K562 (cell line): ENCODE measurements around the gene IRAG1. TPM values are rescaled to one million over a fixed set of nuclear protein-coding genes. Genes with fewer than 3 reads are reported as not detected.
A peak's percentile ranks its signal among the peaks of the same experiment; 100 is the strongest.

Experiments
- BACH1 ChIP-seq: fragments of 200-800 bp; sonication (Bioruptor generic); IDR thresholded peaks from 2 replicates; pipeline ENCODE4 v1.6.1; 2016; ENCODE audit warnings: missing genetic modification characterization, missing compliant biosample characterization
- ERF ChIP-seq: fragments of 450-650 bp; formaldehyde crosslinking; IDR thresholded peaks from 2 replicates; pipeline ENCODE4 v1.4.0; 2020; ENCODE audit warnings: mild to moderate bottlenecking, mixed read lengths
- NR2C1 ChIP-seq, 2 experiments: fragments of 450-650 bp; IDR thresholded peaks; 2 replicates each; pipeline ENCODE4 v1.6.1; 2017; ENCODE audit warnings: mild to moderate bottlenecking in 2 of 2, antibody characterized with exemption in 1 of 2, inconsistent platforms in 1 of 2, missing compliant biosample characterization in 1 of 2, missing genetic modification characterization in 1 of 2
- PTTG1 ChIP-seq: fragments of 450-650 bp; IDR thresholded peaks from 2 replicates; pipeline ENCODE4 v1.6.1; 2016; ENCODE audit warnings: low read depth, mild to moderate bottlenecking, missing genetic modification characterization, missing compliant biosample characterization
- RFX7 ChIP-seq: fragments of 250-450 bp; sonication (Bioruptor Pico); IDR thresholded peaks from 2 replicates; pipeline ENCODE4 v1.5.1; 2021; ENCODE audit warnings: mild to moderate bottlenecking
- SETDB1 ChIP-seq: IDR thresholded peaks from one replicate; pipeline ENCODE4 v1.6.1; 2012; ENCODE audit warnings: low read length, control low read depth, inconsistent platforms
- SRSF9 ChIP-seq: fragments of 200-400 bp; formaldehyde crosslinking; IDR thresholded peaks from 2 replicates; pipeline ENCODE4 v1.6.1; 2017; ENCODE audit warnings: low read depth, low read length, borderline replicate concordance
- STAT5A ChIP-seq: IDR thresholded peaks from 2 replicates; pipeline ENCODE4 v1.6.1; 2012; ENCODE audit warnings: low read length, inconsistent platforms, borderline replicate concordance
- TAL1 ChIP-seq: fragments of 450-650 bp; IDR thresholded peaks from 2 replicates; pipeline ENCODE4 v1.6.1; 2016; ENCODE audit warnings: mild to moderate bottlenecking
- USF1 ChIP-seq: sonication (generic); formaldehyde crosslinking; IDR thresholded peaks from 2 replicates; pipeline ENCODE4 v1.9.0; 2022; ENCODE audit warnings: mild to moderate bottlenecking, missing genetic modification reagents
- YBX1 ChIP-seq: fragments of 450-650 bp; IDR thresholded peaks from 2 replicates; pipeline ENCODE4 v1.7.1; 2016; ENCODE audit warnings: mild to moderate bottlenecking
- ZBTB5 ChIP-seq: fragments of 450-650 bp; IDR thresholded peaks from 2 replicates; pipeline ENCODE4 v1.6.1; 2017; ENCODE audit warnings: antibody characterized with exemption
- ZNF121 ChIP-seq: sonication (generic); formaldehyde crosslinking; conservative IDR thresholded peaks from 2 replicates; pipeline ENCODE4 v1.8.0; 2022; ENCODE audit warnings: missing genetic modification reagents
- ZNF212 ChIP-seq: fragments of 450-650 bp; formaldehyde crosslinking; IDR thresholded peaks from 2 replicates; pipeline ENCODE4 v1.4.0; 2020; ENCODE audit warnings: mild to moderate bottlenecking
- ZNF408 ChIP-seq: fragments of 250-450 bp; sonication (Bioruptor Pico); IDR thresholded peaks from 2 replicates; pipeline ENCODE4 v1.4.0; 2020; ENCODE audit warnings: low read depth, mild to moderate bottlenecking, moderate library complexity
- ZNF644 ChIP-seq: fragments of 200-800 bp; sonication (Bioruptor generic); IDR thresholded peaks from 2 replicates; pipeline ENCODE4 v1.6.1; 2016; ENCODE audit warnings: low read depth, missing genetic modification characterization, missing compliant biosample characterization
- polyA plus RNA-seq, 8 experiments: library from polyadenylated mRNA; depleted of rRNA in 4 of 8; stranded (reverse) in 5 of 8; unstranded in 3 of 8; fragments of >200 nt; fragmentation: Nextera tagmentation in 2 of 8; fragmentation: Illumina TruSeq in 1 of 8; extraction: Ambion mirVana in 2 of 8; extraction: Trizol in 1 of 8; gene quantifications; 2 replicates each; pipeline versions ENCODE4 v1.2.1 to v1.2.3, GENCODE V29; 2011 to 2014; ENCODE audit warnings: inconsistent platforms in 1 of 8, missing spikeins in 1 of 8
- total RNA-seq, 7 experiments: library from RNA; depleted of rRNA in 6 of 7; stranded (reverse); fragments of >200 nt in 6 of 7; fragmentation: Illumina TruSeq in 2 of 7; extraction: Trizol in 2 of 7; gene quantifications; 2 replicates each; pipeline versions ENCODE4 v1.2.1 to v1.2.3, GENCODE V29; 2011 to 2021; ENCODE audit warnings: low replicate concordance in 1 of 7
- TF ChIP-seq, protein P1 (sequence below): fragments of 250-450 bp; sonication (Bioruptor Pico); IDR thresholded peaks from 2 replicates; pipeline ENCODE4 v1.8.0; 2022; ENCODE audit warnings: moderate library complexity, mild to moderate bottlenecking, inconsistent platforms
- TF ChIP-seq, protein P2 (sequence below): fragments of 250-450 bp; sonication (Bioruptor Pico); IDR thresholded peaks from 2 replicates; pipeline ENCODE4 v1.4.0; 2020

The IRAG1 gene
- total and polyA plus RNA-seq, 9 of the 15 experiments (the other 6 are each of a cell fraction or from before 2014, with no cell fraction given), result 0.01 to 0.22 (median 0.09) TPM; not detected in 1

DNA sequence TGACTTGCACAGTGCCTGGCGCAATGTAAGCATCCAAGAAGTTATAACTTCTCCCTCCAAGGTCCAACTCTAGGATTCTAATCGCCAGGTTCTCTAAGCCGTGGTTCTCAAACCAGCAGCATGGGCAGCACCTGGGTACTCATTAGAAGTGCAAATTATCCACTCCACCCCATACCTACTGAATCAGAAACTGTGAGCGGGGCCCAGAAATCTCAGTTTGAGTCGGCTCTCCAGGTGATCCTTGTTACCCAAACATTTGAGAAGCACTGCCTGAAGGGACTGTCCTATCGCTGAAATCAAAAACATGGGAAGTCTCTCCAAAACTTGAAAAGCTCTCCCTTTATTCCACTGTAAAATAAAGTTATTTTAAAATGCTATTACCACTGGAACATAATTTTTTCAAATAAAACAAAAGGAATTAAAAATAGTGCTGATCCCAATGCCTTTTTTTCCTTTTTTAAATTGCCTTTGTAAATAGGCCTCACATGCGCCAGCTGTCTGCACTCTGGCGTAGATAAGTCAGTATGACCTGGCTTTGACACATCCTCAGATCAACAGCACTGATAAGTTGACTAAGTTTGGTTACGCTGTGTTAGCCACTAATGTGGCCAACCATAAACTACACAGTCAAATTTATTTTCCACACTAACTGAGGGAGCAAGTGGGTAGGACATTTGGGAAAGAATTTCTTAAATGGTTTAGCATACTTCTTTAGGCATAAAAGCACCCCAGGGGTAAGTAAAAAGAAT is 49.1 kb upstream of the IRAG1 start (continued):
- TF ChIP-seq ZBTB5 (no peak), SRSF9 (no peak), ZNF644 (tag) (no peak), ZNF212 (no peak), SETDB1 (no peak), STAT5A (peak; percentile 40; the same call in 1 of the 2 replicates), TAL1 (peak; percentile 60), ZNF408 (CRISPR knock-in tag) (no peak), USF1 (CRISPR knock-in tag) (no peak), NR2C1 (IDR thresholded peaks at IDR 0.05) (peak; percentile 58; the same call in 1 of the 2 replicates), NR2C1 (tag; IDR thresholded peaks at IDR 0.05) (peak; percentile 75), YBX1 (no peak), RFX7 (CRISPR knock-in tag) (no peak), BACH1 (no peak; the same call in 1 of the 2 replicates), ERF (CRISPR knock-in tag) (no peak), ZNF121 (CRISPR knock-in tag) (no peak), PTTG1 (tag) (no peak)
- TF ChIP-seq, protein P1, sequence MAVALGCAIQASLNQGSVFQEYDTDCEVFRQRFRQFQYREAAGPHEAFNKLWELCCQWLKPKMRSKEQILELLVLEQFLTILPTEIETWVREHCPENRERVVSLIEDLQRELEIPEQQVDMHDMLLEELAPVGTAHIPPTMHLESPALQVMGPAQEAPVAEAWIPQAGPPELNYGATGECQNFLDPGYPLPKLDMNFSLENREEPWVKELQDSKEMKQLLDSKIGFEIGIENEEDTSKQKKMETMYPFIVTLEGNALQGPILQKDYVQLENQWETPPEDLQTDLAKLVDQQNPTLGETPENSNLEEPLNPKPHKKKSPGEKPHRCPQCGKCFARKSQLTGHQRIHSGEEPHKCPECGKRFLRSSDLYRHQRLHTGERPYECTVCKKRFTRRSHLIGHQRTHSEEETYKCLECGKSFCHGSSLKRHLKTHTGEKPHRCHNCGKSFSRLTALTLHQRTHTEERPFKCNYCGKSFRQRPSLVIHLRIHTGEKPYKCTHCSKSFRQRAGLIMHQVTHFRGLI (CRISPR knock-in tag), result no peak
- TF ChIP-seq, protein P2, sequence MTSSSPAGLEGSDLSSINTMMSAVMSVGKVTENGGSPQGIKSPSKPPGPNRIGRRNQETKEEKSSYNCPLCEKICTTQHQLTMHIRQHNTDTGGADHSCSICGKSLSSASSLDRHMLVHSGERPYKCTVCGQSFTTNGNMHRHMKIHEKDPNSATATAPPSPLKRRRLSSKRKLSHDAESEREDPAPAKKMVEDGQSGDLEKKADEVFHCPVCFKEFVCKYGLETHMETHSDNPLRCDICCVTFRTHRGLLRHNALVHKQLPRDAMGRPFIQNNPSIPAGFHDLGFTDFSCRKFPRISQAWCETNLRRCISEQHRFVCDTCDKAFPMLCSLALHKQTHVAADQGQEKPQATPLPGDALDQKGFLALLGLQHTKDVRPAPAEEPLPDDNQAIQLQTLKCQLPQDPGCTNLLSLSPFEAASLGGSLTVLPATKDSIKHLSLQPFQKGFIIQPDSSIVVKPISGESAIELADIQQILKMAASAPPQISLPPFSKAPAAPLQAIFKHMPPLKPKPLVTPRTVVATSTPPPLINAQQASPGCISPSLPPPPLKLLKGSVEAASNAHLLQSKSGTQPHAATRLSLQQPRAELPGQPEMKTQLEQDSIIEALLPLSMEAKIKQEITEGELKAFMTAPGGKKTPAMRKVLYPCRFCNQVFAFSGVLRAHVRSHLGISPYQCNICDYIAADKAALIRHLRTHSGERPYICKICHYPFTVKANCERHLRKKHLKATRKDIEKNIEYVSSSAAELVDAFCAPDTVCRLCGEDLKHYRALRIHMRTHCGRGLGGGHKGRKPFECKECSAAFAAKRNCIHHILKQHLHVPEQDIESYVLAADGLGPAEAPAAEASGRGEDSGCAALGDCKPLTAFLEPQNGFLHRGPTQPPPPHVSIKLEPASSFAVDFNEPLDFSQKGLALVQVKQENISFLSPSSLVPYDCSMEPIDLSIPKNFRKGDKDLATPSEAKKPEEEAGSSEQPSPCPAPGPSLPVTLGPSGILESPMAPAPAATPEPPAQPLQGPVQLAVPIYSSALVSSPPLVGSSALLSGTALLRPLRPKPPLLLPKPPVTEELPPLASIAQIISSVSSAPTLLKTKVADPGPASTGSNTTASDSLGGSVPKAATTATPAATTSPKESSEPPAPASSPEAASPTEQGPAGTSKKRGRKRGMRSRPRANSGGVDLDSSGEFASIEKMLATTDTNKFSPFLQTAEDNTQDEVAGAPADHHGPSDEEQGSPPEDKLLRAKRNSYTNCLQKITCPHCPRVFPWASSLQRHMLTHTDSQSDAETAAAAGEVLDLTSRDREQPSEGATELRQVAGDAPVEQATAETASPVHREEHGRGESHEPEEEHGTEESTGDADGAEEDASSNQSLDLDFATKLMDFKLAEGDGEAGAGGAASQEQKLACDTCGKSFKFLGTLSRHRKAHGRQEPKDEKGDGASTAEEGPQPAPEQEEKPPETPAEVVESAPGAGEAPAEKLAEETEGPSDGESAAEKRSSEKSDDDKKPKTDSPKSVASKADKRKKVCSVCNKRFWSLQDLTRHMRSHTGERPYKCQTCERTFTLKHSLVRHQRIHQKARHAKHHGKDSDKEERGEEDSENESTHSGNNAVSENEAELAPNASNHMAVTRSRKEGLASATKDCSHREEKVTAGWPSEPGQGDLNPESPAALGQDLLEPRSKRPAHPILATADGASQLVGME (CRISPR knock-in tag), result no peak
